ENCODE results near the gene DHX35. TPM values are rescaled to one million over a fixed set of nuclear protein-coding genes. Genes with fewer than 3 reads are reported as not detected.

Gene DHX35
- total RNA-seq, 4 donors from 2014 or later = 8.2 to 10.8 (median 9.3) TPM

GRCh38 chr20:38926142-38926933 lies 35.8 kb upstream of the DHX35 start, which contains the start of gene FAM83D:
Gene FAM83D (plus strand): TSS chr20:38926417. CDS start chr20:38926443, 26 bp downstream.
- intact Hi-C loops (cut with DNase I; ENCODE audit: low total_unique reads) (loop anchor here (1.0 to 2.0 kb wide), 2 partner anchors 36 to 122 kb away; partner anchors contain the start of gene DHX35), in situ Hi-C loops (cut with MboI; ENCODE audit: low sequenced_read_pairs in 4 of 4) (no loop called here)
- DNase-seq (peak; percentile 70 to 84), ATAC-seq (peak; percentile 96 to 97)
- H3K36me3 ChIP-seq = no peaks in the 10 kb centered on the region
- H3K4me3 ChIP-seq = peak within 1 kb of the TSS; percentile 51 to 76 (median 62)
- H3K4me1 ChIP-seq = peaks cover 5 to 11% of the 10 kb centered on the region in 2 donors
- H3K27me3 ChIP-seq = peaks cover 3 to 10% (median 7%) of the 10 kb centered on the region in 3 donors
- no peak within 1 kb of the TSS for H3K27ac ChIP-seq
- H3K9me3 ChIP-seq = no peaks in the 10 kb centered on the region
- peak in 1 of 2 donors; percentile 72 for TF ChIP-seq POLR2A (IDR thresholded peaks at IDR 0.05)
- TF ChIP-seq CTCF (IDR thresholded peaks at IDR 0.05 in 4 of 5, conservative IDR thresholded peaks at IDR 0.05 in 1 of 5) = peak in 3 of 5 experiments; percentile 13 to 74 (median 26)

- in situ Hi-C loops (cut with MboI; ENCODE audit: low sequenced_read_pairs in 4 of 4) = no loop called here
- H3K4me1 ChIP-seq = peaks cover 5 to 11% of the 10 kb centered on the region in 2 donors
- ATAC-seq = no peak
These were observed 35.1 kb upstream of the DHX35 start for GRCh38 chr20:38926934-38927616.

GRCh38 chr20:38927902-38928578 lies 34.1 kb upstream of the DHX35 start:
- Histone ChIP-seq H3K27me3 (peaks cover 3 to 10% (median 7%) of the 10 kb centered on the region in 3 donors), H3K36me3 (no peaks in the 10 kb centered on the region), H3K9me3 (no peaks in the 10 kb centered on the region), H3K4me3 (no peak overlapping the region), H3K27ac (no peak overlapping the region), H3K4me1 (peaks cover 5 to 11% of the 10 kb centered on the region in 2 donors)
- in situ Hi-C loops (cut with MboI; ENCODE audit: low sequenced_read_pairs in 4 of 4) (no loop called here), intact Hi-C loops (cut with DNase I; ENCODE audit: low total_unique reads) (loop anchor here (2.0 kb wide), 1 partner anchor 35 kb away; the partner anchor contains the start of gene DHX35)
- ATAC-seq (no peak), DNase-seq (no peak)
- no peak for TF ChIP-seq POLR2A (IDR thresholded peaks at IDR 0.05)

More at GRCh38 chr20:38926934-38927616, 35.1 kb upstream of the DHX35 start:
- intact Hi-C loops (cut with DNase I; ENCODE audit: low total_unique reads) = loop anchor here (1.0 to 2.0 kb wide), 2 partner anchors 36 to 121 kb away; partner anchors contain the start of gene DHX35
- TF ChIP-seq POLR2A (IDR thresholded peaks at IDR 0.05) = no peak
- no peak for TF ChIP-seq CTCF (IDR thresholded peaks at IDR 0.05 in 4 of 5, conservative IDR thresholded peaks at IDR 0.05 in 1 of 5)
- no peaks in the 10 kb centered on the region for H3K36me3 ChIP-seq
- peaks cover 3 to 10% (median 7%) of the 10 kb centered on the region in 3 donors for H3K27me3 ChIP-seq
- H3K4me3 ChIP-seq = peak overlapping the region; percentile 51 to 76 (median 62)
- H3K9me3 ChIP-seq = no peaks in the 10 kb centered on the region
- no peak overlapping the region for H3K27ac ChIP-seq
- DNase-seq = no peak

- no peak for DNase-seq
- no peak overlapping the region for H3K4me3 ChIP-seq
- in situ Hi-C loops (cut with MboI; ENCODE audit: low sequenced_read_pairs in 4 of 4) = no loop called here
- H3K27ac ChIP-seq = no peak overlapping the region
- no peaks in the 10 kb centered on the region for H3K9me3 ChIP-seq
- no peaks in the 10 kb centered on the region for H3K36me3 ChIP-seq
- H3K4me1 ChIP-seq = peaks cover 5 to 11% of the 10 kb centered on the region in 2 donors
- peaks cover 3 to 10% (median 7%) of the 10 kb centered on the region in 3 donors for H3K27me3 ChIP-seq
- intact Hi-C loops (cut with DNase I; ENCODE audit: low total_unique reads) = no loop called here
- TF ChIP-seq POLR2A (IDR thresholded peaks at IDR 0.05) = no peak
- TF ChIP-seq CTCF (IDR thresholded peaks at IDR 0.05 in 4 of 5, conservative IDR thresholded peaks at IDR 0.05 in 1 of 5) = no peak
- no peak for ATAC-seq
These were observed 31.9 kb upstream of the DHX35 start for GRCh38 chr20:38930242-38930569.

All from gastrocnemius medialis (tissue), 4 donors.